OCI-LY3 (cell line): ENCODE measurements around the gene DUXA.

Experiments used
- CTCF ChIP-seq: fragments of 200-600, 300-600 bp; sonication (generic); IDR thresholded peaks from 2 replicates; pipeline ENCODE4 v1.5.1; 2014; ENCODE audit warnings: antibody characterized with exemption, low read length, low read depth
- EZH2phosphoT487 ChIP-seq: fragments of 200-600 bp; shearing (Covaris generic); IDR thresholded peaks from 2 replicates; pipeline ENCODE4 v1.6.1; 2018; ENCODE audit warnings: antibody characterized with exemption, mixed run types, low read depth

GRCh38 chr19:57152921-57153320, 14.4 kb downstream of the DUXA start:
- TF ChIP-seq CTCF (no peak), EZH2phosphoT487 (no peak)
